Jurkat, Clone E6-1 (cell line): Measurements from ENCODE around the gene OR2Z1.
"Not testable (repeated sequence)": the region's sequence is repeated elsewhere in the genome, so short reads cannot be mapped to it uniquely, and the experiment has no call there.

ENCODE experiments used
- DNase-seq: peaks from one replicate; pipeline ENCODE4 v3.0.0-alpha.2; 2011; ENCODE audit warnings: low read depth, low spot score
- H3K4me3 ChIP-seq: 2 replicates; pipeline ENCODE4 v1.5.1; 2011; ENCODE audit warnings: mild to moderate bottlenecking, low read length, control low read depth, moderate library complexity

Gene OR2Z1

DNA sequence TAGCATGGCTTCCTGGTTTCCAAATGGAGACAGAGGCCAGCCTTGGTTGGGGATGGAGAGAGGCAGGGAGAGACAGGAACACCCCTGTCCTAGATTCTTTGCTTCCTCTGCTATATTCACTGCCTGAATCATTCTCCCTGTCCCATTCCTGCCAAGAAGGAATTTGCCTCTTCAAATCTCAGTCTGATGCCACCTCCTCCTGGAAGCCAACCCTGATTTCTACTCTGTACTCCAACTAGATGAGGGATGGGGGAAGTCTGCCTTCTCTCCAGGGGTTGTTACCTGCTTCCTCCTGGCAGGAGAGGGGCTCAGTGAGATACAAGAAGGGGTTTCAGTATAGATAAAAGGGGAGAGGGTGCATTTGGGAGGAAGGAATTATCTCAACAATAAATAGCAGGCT, 21.5 kb upstream of the OR2Z1 start:
- no peak for DNase-seq
- H3K4me3 ChIP-seq: no peak overlapping the region

DNA sequence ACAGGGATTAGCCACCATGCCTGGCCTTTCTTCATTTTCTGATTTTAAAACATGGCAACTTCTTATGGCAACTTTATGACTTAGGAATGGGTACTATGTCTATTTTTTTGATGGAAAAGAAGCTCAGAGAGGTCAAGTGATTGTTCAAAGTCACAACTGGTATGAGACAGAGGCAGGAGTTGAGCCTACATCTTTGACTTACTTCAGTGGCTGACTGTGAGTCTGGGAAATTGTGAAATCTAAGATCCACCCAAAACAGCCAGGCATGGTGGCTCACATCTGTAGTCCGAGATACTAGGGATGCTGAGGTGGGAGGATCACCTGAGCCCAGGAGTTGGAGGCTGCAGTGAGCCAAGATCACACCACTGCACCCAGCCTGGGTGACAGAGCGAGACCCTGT, 20.5 kb upstream of the OR2Z1 start:
- no peak for DNase-seq
- no peak overlapping the region for H3K4me3 ChIP-seq

DNA sequence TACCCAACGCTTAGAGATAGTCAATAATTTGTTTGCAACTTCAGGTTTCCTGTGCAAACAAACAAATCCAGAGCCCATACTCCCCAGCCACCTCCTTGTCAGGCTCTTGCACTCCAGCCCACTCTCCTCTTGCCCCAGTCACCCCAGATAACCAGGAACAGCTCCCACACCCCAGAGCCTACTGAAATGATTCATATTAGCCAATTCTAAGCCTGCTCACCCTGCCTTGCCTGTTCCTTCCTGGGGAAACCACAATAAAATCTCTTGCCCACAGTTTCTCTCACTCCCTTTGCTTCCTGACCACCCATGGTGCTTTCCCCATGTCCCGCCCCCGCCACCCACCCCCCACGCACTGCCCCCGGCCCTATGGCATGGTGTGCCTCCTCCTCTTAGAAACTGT, 19.1 kb upstream of the OR2Z1 start:
- DNase-seq: no peak
- no peak overlapping the region for H3K4me3 ChIP-seq

DNA sequence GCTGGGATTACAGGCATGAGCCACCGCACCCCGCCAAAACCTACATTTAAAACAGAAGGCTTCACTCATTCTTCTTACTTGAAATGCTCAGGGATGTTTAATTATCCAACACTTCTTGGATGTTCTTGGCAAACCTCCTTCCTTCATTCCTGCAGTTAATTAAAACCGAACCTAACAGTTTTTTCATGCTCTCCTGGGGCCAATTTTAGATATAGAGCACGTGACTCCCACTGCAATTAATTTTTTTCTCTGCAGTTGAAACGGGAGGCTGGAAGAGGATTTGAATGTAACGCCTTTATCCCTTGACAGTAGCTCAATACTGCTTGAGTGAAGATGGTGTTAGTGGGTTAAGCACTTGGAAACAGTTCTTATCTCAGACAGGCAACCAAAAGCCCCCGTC, 18.2 kb upstream of the OR2Z1 start:
- DNase-seq: no peak
- H3K4me3 ChIP-seq: no peak overlapping the region

DNA sequence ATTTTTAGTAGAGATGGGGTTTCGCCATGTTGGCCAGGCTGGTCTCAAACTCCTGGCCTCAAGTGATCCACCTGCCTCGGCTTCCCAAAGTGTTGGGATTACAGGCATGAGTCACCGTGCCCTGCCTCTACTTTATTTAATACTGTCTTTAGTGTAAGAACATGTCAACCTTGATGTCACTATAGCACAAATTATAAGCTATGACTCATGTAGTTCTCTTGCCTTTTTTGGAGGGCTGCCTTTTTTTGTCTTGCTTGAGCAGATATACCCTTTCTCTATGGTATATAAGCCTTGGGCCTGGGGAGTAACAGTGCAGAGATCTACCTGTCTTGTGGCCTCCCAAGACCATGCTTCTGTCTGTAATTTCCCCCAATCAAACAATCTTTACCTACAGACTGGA, 16.1 kb upstream of the OR2Z1 start:
- DNase-seq, H3K4me3 ChIP-seq: not testable (repeated sequence)

DNA sequence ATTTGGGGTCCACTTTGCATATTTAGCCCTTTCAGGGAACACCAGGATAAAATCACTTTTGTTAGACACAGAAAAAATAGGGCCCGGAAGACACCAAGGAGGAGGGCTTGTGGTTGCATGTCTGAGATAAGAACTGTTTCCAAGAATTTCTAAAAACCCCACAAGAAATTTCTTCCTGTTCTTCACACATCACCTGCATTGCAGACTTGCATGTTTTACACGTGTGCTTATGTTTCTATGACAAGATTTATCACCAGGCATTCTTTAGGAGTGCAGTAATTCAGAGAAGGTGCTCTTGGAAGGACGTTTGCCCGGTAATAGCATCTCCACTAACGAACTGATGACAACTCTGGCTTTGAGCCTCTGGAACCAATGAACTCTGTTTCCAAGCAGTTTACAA, 15.7 kb upstream of the OR2Z1 start:
- DNase-seq: no peak
- no peak overlapping the region for H3K4me3 ChIP-seq

DNA sequence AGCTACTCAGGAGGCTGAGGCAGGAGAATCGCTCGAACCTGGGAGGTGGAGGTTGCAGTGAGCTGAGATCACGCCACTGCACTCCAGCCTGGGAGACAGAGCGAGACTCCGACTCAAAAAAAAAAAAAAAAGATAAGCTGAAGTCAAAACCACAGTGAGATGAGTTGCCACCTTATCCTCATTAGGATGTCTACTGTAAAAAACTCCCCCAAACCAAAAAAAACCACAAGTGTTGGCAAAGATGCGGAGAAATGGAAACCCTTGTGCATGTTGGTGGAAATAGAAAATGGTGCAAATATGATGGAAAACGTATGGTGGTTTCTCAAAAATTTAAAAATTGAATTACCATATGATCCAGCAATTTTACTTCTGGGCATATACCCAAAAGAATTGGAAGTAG, 11.1 kb upstream of the OR2Z1 start:
- not testable (repeated sequence) for DNase-seq, H3K4me3 ChIP-seq

DNA sequence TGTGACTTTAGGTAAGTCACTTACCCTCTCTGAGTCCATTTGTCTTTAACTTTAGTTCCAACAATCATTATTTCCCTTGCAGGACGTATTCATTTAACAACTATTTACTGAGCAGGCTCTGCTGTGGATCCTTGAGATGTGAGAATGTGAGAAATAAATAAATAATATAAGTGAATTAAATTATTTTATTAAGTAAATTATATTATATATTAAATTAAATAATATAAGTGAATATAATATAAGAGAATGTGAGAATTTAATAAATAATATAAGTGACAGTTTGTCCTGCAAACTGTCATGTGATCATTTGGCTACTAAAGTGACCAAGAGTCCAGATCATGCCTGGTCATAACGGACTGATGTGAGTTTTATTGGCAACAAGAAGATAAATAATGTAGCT, 598 bp downstream of the OR2Z1 start:
- H3K4me3 ChIP-seq: no peak overlapping the region

DNA sequence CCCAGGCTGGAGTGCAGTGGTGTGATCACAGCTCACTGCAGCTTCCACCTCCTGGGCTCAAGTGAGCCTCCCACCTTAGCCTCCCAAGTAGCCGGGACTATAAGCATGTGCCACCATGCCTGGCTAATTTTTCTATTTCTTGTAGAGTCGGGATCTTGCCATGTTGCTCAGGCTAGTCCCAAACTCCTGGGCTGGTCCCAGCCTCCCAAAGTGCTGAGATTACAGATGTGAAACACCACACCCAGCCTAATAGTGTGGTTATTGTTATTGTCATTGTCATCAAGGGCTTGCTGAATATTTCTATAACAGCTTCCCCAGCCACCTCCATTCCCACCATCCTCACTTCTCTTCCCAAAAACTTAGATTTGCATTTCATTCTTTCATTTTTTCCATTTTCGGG, 2.8 kb downstream of the OR2Z1 start:
- no peak for DNase-seq
- H3K4me3 ChIP-seq: no peak overlapping the region

More for the DNA sequence above, 598 bp downstream of the OR2Z1 start:
- no peak for DNase-seq

DNA sequence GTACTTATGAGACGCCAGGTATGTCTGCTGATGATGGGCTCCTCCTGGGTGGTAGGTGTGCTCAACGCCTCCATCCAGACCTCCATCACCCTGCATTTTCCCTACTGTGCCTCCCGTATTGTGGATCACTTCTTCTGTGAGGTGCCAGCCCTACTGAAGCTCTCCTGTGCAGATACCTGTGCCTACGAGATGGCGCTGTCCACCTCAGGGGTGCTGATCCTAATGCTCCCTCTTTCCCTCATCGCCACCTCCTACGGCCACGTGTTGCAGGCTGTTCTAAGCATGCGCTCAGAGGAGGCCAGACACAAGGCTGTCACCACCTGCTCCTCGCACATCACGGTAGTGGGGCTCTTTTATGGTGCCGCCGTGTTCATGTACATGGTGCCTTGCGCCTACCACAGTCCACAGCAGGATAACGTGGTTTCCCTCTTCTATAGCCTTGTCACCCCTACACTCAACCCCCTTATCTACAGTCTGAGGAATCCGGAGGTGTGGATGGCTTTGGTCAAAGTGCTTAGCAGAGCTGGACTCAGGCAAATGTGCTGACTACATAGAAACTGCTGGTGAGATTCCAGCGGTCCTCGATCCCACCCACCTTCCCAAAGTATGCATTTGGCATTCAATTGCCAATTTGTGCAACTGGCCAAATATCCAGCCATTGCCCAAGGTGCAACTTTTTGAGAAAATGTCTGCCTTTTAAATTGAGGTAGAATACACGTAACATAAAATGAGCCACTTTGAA, 10.2 kb downstream of the OR2Z1 start:
- peak; percentile 6 for DNase-seq
- no peak overlapping the region for H3K4me3 ChIP-seq

DNA sequence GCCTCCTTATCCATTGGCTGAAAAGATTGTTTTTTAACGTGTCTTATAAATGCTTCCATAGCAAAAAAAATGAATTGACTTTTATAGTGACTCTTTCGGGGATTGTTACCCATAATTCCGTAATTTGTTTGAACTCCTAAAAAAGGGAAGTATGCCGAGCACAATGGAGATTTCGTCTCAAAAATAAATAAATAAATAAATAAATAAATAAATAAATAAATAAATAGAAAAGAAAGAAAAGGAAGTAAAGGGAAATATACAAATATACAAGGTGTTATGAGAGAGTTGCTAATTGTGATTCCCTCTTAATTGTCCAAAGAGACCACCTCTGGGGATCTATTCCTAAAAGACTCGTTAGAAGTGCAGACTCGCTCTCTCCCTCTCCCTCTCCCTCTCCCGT, 16.9 kb downstream of the OR2Z1 start:
- H3K4me3 ChIP-seq: no peak overlapping the region
- no peak for DNase-seq

DNA sequence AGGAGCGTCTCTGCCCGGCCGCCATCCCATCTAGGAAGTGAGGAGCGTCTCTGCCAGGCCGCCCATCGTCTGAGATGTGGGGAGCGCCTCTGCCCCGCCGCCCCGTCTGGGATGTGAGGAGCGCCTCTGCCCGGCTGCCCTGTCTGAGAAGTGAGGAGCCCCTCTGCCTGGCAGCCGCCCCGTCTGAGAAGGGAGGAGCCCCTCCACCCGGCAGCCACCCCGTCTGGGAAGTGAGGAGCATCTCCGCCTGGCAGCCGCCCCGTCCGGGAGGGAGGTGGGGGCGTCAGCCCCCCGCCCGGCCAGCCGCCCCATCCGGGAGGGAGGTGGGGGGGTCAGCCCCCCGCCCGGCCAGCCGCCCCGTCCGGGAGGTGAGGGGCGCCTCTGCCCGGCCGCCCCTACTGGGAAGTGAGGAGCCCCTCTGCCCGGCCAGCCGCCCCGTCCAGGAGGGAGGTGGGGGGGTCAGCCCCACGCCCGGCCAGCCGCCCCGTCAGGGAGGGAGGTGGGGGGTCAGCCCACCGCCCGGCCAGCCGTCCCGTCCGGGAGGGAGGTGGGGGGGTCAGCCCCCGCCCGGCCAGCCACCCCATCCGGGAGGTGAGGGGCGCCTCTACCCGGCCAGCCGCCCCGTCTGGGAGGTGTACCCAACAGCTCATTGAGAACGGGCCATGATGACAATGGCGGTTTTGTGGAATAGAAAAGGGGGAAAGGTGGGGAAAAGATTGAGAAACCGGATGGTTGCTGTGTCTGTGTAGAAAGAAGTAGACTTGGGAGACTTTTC, 18.0 kb downstream of the OR2Z1 start:
- not testable (repeated sequence) for H3K4me3 ChIP-seq, DNase-seq

DNA sequence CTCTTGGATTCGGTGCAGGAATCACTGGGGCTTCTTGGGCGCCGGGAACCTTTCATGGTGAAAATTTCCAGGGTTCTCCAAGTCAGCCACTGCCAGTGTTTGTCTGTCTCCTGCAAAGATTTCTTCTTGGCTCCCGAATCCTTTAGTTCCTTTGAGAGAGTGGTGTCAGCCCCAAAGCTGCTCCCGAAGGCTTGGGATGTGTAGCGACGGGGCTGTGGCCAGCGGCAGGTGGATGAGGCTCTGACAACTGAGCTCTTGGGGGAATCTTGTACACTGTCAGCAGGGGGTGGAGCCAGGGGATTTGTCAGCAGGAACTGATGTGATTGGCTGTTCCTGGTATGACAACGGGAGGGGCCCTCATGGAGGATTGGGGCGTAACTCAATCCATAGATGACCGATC, 45.8 kb downstream of the OR2Z1 start:
- DNase-seq, H3K4me3 ChIP-seq: not testable (repeated sequence)

DNA sequence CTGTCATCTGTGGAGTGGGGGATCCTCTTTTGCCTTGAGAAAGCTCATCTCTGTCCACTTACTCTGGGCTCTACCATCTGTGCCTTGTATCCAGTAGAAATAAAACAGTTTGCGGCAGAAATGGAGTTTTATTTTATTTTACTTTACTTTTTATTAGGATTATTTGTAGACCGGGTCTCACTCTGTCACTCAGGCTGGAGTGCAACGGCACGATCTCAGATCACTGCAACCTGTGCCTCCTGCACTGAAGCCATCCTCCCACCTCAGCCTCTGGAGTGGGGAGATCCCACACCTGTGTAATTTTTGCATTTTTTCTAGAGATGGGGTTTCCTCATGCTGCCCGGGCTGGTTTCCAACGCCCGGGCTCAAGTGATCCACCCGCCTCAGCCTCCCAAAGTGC, 47.8 kb downstream of the OR2Z1 start:
- not testable (repeated sequence) for DNase-seq, H3K4me3 ChIP-seq

DNA sequence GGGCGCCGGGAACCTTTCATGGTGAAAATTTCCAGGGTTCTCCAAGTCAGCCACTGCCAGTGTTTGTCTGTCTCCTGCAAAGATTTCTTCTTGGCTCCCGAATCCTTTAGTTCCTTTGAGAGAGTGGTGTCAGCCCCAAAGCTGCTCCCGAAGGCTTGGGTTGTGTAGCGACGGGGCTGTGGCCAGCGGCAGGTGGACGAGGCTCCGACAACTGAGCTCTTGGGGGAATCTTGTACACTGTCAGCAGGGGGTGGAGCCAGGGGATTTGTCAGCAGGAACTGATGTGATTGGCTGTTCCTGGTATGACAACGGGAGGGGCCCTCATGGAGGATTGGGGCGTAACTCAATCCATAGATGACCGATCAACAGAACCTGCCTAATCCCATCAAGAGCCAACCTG, 52.2 kb downstream of the OR2Z1 start:
- H3K4me3 ChIP-seq: not testable (repeated sequence)

More for the DNA sequence above, 52.2 kb downstream of the OR2Z1 start:
- not testable (repeated sequence) for DNase-seq
